Panc1 (cell line): ENCODE measurements around the gene COASY.

Experiments used
- CTCF ChIP-seq: fragments of 450-650 bp; IDR thresholded peaks from 2 replicates; pipeline ENCODE4 v1.5.1; 2017; ENCODE audit warnings: mild to moderate bottlenecking
- POLR2AphosphoS5 ChIP-seq: IDR thresholded peaks from 2 replicates; pipeline ENCODE4 v1.6.1; 2012; ENCODE audit warnings: mild to moderate bottlenecking, low read depth, low read length, moderate library complexity
- REST ChIP-seq, 2 experiments: IDR thresholded peaks; 2 replicates each; pipeline ENCODE4 v1.6.1; 2011 to 2012; ENCODE audit warnings: low read depth in 2 of 2, control low read depth in 1 of 2, low read length in 1 of 2, mild to moderate bottlenecking in 1 of 2, moderate library complexity in 1 of 2; ENCODE audit not compliant: insufficient read depth in 1 of 2
- SIN3A ChIP-seq: IDR thresholded peaks from 2 replicates; pipeline ENCODE4 v1.6.1; 2012; ENCODE audit warnings: low read depth, mild to moderate bottlenecking, low read length, moderate library complexity, borderline replicate concordance; ENCODE audit not compliant: insufficient read depth

GRCh38 chr17:42577532-42578281 is 15.8 kb downstream of the COASY start, which contains the start of gene PSMC3IP:
- TF ChIP-seq CTCF (peak; percentile 0; the same call in 1 of the 2 replicates), POLR2AphosphoS5 (peak; percentile 75), REST (IDR thresholded peaks at IDR 0.05; ENCODE audit: insufficient read depth in 1 of 2, low read depth in 2 of 2, low read length in 1 of 2) (no peak), SIN3A (peak; percentile 94; the same call in 1 of the 2 replicates)
